HG03135 (cell line): ENCODE results near the gene BRCA1.
"Not testable (repeated sequence)": the region's sequence is repeated elsewhere in the genome, so short reads cannot be mapped to it uniquely, and the experiment has no call there.

Source experiments
- ATAC-seq: cut with Tn5 transposase; IDR thresholded peaks from one replicate; pipeline ENCODE4 v1.9.1; 2021; ENCODE audit warnings: mild to moderate bottlenecking, moderate library complexity; ENCODE audit not compliant: unreplicated experiment

Gene BRCA1

DNA sequence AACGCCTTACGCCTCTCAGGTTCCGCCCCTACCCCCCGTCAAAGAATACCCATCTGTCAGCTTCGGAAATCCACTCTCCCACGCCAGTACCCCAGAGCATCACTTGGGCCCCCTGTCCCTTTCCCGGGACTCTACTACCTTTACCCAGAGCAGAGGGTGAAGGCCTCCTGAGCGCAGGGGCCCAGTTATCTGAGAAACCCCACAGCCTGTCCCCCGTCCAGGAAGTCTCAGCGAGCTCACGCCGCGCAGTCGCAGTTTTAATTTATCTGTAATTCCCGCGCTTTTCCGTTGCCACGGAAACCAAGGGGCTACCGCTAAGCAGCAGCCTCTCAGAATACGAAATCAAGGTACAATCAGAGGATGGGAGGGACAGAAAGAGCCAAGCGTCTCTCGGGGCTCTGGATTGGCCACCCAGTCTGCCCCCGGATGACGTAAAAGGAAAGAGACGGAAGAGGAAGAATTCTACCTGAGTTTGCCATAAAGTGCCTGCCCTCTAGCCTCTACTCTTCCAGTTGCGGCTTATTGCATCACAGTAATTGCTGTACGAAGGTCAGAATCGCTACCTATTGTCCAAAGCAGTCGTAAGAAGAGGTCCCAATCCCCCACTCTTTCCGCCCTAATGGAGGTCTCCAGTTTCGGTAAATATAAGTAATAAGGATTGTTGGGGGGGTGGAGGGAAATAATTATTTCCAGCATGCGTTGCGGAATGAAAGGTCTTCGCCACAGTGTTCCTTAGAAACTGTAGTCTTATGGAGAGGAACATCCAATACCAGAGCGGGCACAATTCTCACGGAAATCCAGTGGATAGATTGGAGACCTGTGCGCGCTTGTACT lies at the start of gene BRCA1:
Gene BRCA1, minus strand, starts transcription at position 232 of the 834 bp plus-strand sequence. CDS start 1,268 bp downstream, outside the sequence.
- peak; percentile 94 for ATAC-seq

- ATAC-seq, result no peak
Measured at GRCh38 chr17:43171586-43172487, 46.7 kb upstream of the BRCA1 start.

- peak; percentile 74 for ATAC-seq
Measured at GRCh38 chr17:43170766-43171585, 45.8 kb upstream of the BRCA1 start, which contains the start of gene NBR1. NBR1 (plus strand) TSS chr17:43171214; CDS start chr17:43175800, 4,586 bp downstream.

GRCh38 chr17:43170140-43170765 lies 45.1 kb upstream of the BRCA1 start:
- ATAC-seq, result peak; percentile 58

GRCh38 chr17:43169561-43170139 lies 44.5 kb upstream of the BRCA1 start:
- peak; percentile 28 for ATAC-seq

DNA sequence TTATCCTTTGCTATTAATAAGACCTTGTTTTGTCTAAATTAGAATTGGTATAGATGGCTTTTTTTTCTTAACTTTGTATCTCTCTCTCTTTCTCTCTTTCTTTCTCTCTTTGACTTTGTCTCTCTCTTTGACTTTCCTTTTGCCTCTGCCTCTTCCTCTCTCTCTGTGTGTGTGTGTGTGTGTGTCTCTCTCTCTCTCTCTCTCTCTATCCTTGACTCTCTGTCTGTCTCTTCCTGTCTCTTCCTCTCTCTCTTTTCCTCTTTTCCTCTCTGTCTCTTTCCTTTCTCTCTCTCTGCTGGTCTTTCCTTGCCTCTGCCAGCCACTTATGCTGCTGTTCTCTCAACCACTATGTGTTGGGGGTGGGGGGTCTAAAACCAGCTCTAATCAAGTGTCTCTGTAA lies 40.8 kb upstream of the BRCA1 start:
- not testable (repeated sequence) for ATAC-seq

DNA sequence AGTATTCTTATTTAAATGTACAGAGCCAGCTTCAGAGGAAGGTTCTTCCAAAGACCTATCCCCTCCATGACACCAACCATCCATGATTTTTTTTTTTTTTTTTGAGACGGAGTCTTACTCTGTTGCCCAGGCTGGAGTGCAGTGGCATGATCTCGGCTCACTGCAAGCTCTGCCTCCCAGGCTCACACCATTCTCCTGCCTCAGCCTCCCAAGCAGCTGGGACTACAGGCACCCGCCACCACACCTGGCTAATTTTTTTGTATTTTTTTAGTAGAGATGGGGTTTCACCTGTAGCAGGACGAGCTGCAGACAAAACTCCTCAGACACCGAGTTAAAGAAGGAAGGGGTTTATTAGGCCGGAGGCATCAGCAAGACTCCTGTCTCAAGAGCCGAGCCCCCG lies 34.8 kb upstream of the BRCA1 start:
- not testable (repeated sequence) for ATAC-seq

DNA sequence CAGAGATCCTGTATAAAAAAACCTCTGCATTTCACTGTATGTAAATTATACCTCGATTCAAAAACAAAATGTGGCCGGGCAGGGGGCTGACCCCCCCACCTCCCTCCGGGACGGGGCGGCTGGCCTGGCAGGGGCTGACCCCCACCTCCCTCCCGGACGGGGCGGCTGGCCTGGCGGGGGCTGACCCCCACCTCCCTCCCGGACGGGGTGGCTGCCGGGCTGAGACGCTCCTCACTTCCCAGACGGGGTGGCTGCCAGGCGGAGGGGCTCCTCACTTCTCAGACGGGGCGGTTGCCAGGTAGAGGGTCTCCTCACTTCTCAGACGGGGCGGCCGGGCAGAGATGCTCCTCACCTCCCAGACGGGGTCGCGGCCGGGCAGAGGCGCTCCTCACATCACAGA lies 34.1 kb upstream of the BRCA1 start:
- not testable (repeated sequence) for ATAC-seq

DNA sequence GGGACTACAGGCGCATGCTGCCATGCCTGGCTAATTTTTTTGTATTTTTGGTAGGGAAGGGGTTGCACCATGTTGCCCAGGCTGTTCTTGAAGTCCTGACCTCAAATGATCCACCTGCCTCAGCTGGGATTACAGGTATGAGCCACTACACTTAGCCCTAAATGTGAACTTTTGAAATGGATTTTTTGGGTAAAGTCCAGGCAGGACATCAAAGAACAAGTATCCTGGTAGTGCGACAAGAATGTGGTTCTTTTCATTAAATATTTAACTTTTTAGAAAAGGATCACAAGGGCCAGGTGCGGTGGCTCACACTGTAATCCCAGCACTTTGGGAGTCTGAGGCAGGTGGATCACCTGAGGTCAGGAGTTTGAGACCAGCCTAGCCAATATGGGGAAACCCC lies 30.5 kb upstream of the BRCA1 start:
- ATAC-seq, result no peak

GRCh38 chr17:43153197-43153835 lies 28.2 kb upstream of the BRCA1 start:
- not testable (repeated sequence) for ATAC-seq

- no peak for ATAC-seq
Measured at GRCh38 chr17:43151880-43152456, 26.8 kb upstream of the BRCA1 start.

DNA sequence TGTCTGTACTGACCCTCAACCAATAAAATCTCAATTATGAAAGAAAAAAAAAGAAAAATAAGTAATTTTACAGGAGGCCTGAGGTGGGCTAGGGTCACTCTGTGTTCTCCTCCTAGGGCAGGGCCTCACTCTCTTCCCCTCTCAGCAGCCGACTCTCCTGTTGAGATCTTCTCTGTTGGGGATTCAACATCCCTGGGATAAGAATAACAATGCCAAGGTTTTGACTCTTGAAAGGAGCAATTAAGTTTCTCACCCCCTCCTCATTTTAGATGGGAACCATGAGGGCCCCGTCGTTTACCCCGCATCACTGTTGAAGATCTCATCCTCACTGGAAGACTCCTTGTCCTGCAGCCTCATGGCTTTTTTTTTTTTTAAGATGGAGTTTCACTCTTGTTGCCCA lies 21.5 kb upstream of the BRCA1 start:
- ATAC-seq, result no peak

DNA sequence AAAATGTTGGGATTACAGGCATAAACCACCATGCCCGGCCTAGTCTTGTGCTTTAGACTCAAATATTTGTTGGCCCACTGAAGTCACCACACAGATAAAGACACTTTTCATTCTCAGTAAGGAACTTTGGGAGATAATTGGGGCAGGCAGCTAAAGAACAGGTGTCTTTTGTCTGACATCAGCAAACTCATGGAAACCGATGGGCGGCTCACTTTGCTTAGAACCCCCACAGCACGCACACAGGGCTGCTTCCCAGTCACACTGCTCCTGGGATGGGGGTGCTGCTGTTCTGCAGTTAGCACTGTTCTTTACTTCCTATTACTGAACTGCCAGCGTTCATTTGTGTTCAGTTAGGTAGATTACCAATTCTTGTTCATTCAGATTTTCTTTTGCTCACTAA lies 18.0 kb upstream of the BRCA1 start:
- ATAC-seq, result no peak

- ATAC-seq, result no peak
Measured at GRCh38 chr17:43142153-43142552, 17.0 kb upstream of the BRCA1 start.

GRCh38 chr17:43140396-43141332 lies 15.5 kb upstream of the BRCA1 start:
- no peak for ATAC-seq

DNA sequence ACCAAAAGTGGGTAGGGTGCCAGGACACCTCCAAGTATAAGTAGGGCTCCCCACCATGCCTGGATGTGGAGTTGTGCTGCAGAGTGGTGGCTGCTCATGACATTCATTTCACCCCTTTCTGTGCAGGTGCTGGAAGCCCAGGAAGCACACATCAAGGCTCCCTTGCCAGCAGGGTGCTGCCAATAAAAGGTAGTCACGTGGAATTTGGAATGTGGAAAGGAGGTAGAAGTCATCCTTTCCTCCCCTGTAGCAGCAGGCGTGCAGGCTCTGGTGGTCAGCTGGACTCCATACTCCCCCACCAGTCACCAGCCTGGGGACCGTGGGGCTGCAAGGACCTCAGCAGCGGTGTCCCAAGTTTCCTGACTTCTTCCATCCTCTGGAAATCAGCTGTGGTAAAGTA lies 13.4 kb upstream of the BRCA1 start:
- ATAC-seq, result not testable (repeated sequence)

DNA sequence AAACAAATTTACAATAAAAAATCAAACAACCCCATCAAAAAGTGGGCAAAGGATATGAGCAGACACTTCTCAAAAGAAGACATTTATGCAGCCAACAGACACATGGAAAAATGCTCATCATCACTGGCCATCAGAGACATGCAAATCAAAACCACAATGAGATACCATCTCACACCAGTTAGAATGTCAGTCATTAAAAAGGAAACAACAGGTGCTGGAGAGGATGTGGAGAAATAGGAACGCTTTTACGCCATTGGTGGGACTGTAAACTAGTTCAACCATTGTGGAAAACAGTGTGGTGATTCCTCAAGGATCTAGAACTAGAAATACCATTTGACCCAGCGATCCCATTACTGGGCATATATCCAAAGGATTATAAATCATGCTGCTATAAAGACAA lies 11.4 kb upstream of the BRCA1 start:
- ATAC-seq, result not testable (repeated sequence)

- ATAC-seq, result no peak
Measured at GRCh38 chr17:43135454-43135819, 10.3 kb upstream of the BRCA1 start.
